HL-60 (cell line): ENCODE data around the gene PCSK2.

ENCODE experiments used
- DNase-seq, 2 experiments: peaks; one replicate each; pipeline ENCODE4 v3.0.0-alpha.2; 2010 to 2020; ENCODE audit warnings: low read depth in 1 of 2, low spot score in 1 of 2
- H3K27ac ChIP-seq: fragments of 250-450 bp; sonication (Bioruptor Pico); replicated peaks from 2 replicates; pipeline ENCODE4 v1.5.1; 2020; ENCODE audit warnings: mild to moderate bottlenecking, moderate library complexity
- H3K27me3 ChIP-seq: fragments of 250-450 bp; sonication (Bioruptor Pico); 2 replicates; pipeline ENCODE4 v1.5.1; 2021; ENCODE audit warnings: mild to moderate bottlenecking, moderate library complexity; ENCODE audit not compliant: insufficient read depth, poor library complexity, severe bottlenecking
- H3K4me3 ChIP-seq: replicated peaks from 2 replicates; pipeline ENCODE4 v1.5.1; 2011; ENCODE audit warnings: mild to moderate bottlenecking, control low read depth, low read length; ENCODE audit not compliant: insufficient read depth
- GABPA ChIP-seq: IDR thresholded peaks from 2 replicates; pipeline ENCODE4 v1.6.1; 2012; ENCODE audit warnings: low read depth
- POLR2AphosphoS5 ChIP-seq: IDR thresholded peaks from 2 replicates; pipeline ENCODE4 v1.6.1; 2012; ENCODE audit warnings: low read depth
- SPI1 ChIP-seq: IDR thresholded peaks from 2 replicates; pipeline ENCODE4 v1.6.1; 2012; ENCODE audit warnings: low read depth, mild to moderate bottlenecking, borderline replicate concordance
- TF ChIP-seq, protein P1 (sequence below): IDR thresholded peaks from 2 replicates; pipeline ENCODE4 v1.6.1; 2012; ENCODE audit warnings: low read depth; ENCODE audit not compliant: insufficient replicate concordance
- TF ChIP-seq, protein P2 (sequence below): IDR thresholded peaks from one replicate; pipeline ENCODE4 v1.5.1; 2011; ENCODE audit warnings: low read length, control low read depth, inconsistent platforms; ENCODE audit not compliant: insufficient read depth

Gene PCSK2

DNA sequence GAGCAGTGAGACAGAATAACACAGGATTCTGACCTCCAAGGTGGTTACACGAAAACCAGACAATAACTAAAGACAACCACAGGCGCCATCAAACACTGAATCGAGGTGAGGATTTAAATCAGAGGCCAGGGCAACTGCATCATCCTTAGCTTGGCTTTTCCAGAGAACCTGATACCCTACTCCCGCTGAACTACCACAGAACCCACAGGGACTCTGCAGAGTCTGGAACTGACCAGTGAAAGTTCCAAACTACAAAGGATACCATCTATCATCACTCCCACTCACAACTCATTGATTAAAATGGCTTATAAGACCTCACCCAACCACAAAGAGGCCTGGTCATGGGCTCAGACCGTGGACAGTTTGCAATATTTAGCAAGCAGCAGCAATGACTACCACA lies 219.3 kb downstream of the PCSK2 start:
- no peak overlapping the region for H3K27ac ChIP-seq
- no peak for DNase-seq
- H3K27me3 ChIP-seq: no peaks in the 10 kb centered on the region
- no peak for TF ChIP-seq GABPA
- TF ChIP-seq, protein P1, sequence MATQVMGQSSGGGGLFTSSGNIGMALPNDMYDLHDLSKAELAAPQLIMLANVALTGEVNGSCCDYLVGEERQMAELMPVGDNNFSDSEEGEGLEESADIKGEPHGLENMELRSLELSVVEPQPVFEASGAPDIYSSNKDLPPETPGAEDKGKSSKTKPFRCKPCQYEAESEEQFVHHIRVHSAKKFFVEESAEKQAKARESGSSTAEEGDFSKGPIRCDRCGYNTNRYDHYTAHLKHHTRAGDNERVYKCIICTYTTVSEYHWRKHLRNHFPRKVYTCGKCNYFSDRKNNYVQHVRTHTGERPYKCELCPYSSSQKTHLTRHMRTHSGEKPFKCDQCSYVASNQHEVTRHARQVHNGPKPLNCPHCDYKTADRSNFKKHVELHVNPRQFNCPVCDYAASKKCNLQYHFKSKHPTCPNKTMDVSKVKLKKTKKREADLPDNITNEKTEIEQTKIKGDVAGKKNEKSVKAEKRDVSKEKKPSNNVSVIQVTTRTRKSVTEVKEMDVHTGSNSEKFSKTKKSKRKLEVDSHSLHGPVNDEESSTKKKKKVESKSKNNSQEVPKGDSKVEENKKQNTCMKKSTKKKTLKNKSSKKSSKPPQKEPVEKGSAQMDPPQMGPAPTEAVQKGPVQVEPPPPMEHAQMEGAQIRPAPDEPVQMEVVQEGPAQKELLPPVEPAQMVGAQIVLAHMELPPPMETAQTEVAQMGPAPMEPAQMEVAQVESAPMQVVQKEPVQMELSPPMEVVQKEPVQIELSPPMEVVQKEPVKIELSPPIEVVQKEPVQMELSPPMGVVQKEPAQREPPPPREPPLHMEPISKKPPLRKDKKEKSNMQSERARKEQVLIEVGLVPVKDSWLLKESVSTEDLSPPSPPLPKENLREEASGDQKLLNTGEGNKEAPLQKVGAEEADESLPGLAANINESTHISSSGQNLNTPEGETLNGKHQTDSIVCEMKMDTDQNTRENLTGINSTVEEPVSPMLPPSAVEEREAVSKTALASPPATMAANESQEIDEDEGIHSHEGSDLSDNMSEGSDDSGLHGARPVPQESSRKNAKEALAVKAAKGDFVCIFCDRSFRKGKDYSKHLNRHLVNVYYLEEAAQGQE: no peak
- no peak for TF ChIP-seq SPI1
- TF ChIP-seq, protein P2, sequence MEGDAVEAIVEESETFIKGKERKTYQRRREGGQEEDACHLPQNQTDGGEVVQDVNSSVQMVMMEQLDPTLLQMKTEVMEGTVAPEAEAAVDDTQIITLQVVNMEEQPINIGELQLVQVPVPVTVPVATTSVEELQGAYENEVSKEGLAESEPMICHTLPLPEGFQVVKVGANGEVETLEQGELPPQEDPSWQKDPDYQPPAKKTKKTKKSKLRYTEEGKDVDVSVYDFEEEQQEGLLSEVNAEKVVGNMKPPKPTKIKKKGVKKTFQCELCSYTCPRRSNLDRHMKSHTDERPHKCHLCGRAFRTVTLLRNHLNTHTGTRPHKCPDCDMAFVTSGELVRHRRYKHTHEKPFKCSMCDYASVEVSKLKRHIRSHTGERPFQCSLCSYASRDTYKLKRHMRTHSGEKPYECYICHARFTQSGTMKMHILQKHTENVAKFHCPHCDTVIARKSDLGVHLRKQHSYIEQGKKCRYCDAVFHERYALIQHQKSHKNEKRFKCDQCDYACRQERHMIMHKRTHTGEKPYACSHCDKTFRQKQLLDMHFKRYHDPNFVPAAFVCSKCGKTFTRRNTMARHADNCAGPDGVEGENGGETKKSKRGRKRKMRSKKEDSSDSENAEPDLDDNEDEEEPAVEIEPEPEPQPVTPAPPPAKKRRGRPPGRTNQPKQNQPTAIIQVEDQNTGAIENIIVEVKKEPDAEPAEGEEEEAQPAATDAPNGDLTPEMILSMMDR: no peak
- TF ChIP-seq POLR2AphosphoS5: no peak
- H3K4me3 ChIP-seq: no peak overlapping the region

DNA sequence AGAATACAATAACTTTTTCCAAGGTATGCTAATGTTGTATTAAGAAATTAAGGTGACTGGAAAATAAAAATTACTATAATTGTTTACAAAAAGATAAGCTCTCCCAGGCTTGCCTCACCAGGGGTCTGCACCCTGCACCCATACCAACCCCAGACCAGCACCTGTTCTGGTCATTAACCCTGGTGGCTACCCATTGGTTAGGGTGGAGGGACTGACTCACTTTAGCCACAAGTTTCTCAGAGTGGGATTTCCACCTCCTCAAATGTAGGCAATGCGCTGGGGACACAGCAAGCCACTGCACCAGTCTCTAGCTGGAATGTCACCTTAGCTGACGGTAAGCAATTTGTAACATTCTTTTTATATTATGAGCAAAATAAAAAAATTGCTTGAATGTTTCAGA lies 221.2 kb downstream of the PCSK2 start:
- no peak for DNase-seq
- Histone ChIP-seq H3K27me3 (no peaks in the 10 kb centered on the region), H3K27ac (no peak overlapping the region), H3K4me3 (no peak overlapping the region)
- TF ChIP-seq, protein P1: no peak
- TF ChIP-seq SPI1 (no peak), GABPA (no peak), POLR2AphosphoS5 (no peak)
- TF ChIP-seq, protein P2: no peak

DNA sequence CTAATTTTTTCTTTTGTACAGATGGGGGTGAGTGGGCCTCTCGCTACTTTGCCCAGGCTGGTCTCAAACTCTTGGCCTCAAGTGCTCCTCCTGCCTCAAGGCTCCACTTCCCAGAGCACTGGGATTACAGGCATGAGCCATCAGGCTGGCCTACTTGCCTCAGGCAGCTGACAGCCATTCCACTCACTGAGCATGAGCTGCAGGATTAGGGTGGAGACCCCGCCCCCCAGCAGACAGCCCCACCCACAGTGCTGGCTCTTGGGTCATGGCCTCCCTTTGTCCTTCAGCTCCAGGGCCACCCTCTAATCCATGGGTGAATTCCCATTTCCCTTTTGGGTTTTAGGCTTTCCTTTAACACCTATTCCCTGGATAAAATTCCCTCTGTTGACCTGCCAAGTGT lies 222.2 kb downstream of the PCSK2 start:
- TF ChIP-seq, protein P1: no peak
- TF ChIP-seq POLR2AphosphoS5: no peak
- no peak for TF ChIP-seq SPI1
- TF ChIP-seq GABPA: no peak
- TF ChIP-seq, protein P2: no peak
- no peak for DNase-seq
- Histone ChIP-seq H3K4me3 (no peak overlapping the region), H3K27ac (no peak overlapping the region), H3K27me3 (no peaks in the 10 kb centered on the region)
